ENCODE data around the gene AKAP6.

The AKAP6 gene

GRCh38 chr14:32681598-32681997 lies 352.5 kb downstream of the AKAP6 start:
- Histone ChIP-seq H3K4me1 (ENCODE audit: control insufficient read depth, insufficient read depth, low read length) (no peaks in the 10 kb centered on the region), H3K4me3 (ENCODE audit: low read depth, low read length) (no peak overlapping the region), H3K9ac (ENCODE audit: low read depth, low read length) (no peak overlapping the region), H3K36me3 (ENCODE audit: control insufficient read depth, insufficient read depth, low read length) (no peaks in the 10 kb centered on the region), H3K27me3 (ENCODE audit: control insufficient read depth, insufficient read depth, low read length) (no peaks in the 10 kb centered on the region), H3K9me3 (ENCODE audit: control insufficient read depth, insufficient read depth, low read length) (no peaks in the 10 kb centered on the region)

- no peak overlapping the region for H3K9ac ChIP-seq (ENCODE audit: low read depth, low read length)
- no peaks in the 10 kb centered on the region for H3K27me3 ChIP-seq (ENCODE audit: control insufficient read depth, insufficient read depth, low read length)
- H3K4me3 ChIP-seq (ENCODE audit: low read depth, low read length): no peak overlapping the region
- no peaks in the 10 kb centered on the region for H3K36me3 ChIP-seq (ENCODE audit: control insufficient read depth, insufficient read depth, low read length)
- no peaks in the 10 kb centered on the region for H3K9me3 ChIP-seq (ENCODE audit: control insufficient read depth, insufficient read depth, low read length)
- no peaks in the 10 kb centered on the region for H3K4me1 ChIP-seq (ENCODE audit: control insufficient read depth, insufficient read depth, low read length)
These were observed 353.1 kb downstream of the AKAP6 start for GRCh38 chr14:32682214-32682613.

- H3K27me3 ChIP-seq (ENCODE audit: control insufficient read depth, insufficient read depth, low read length): no peaks in the 10 kb centered on the region
- no peak overlapping the region for H3K4me3 ChIP-seq (ENCODE audit: low read depth, low read length)
- no peaks in the 10 kb centered on the region for H3K36me3 ChIP-seq (ENCODE audit: control insufficient read depth, insufficient read depth, low read length)
- no peak overlapping the region for H3K9ac ChIP-seq (ENCODE audit: low read depth, low read length)
- H3K4me1 ChIP-seq (ENCODE audit: control insufficient read depth, insufficient read depth, low read length): no peaks in the 10 kb centered on the region
- H3K9me3 ChIP-seq (ENCODE audit: control insufficient read depth, insufficient read depth, low read length): no peaks in the 10 kb centered on the region
These were observed 354.6 kb downstream of the AKAP6 start for GRCh38 chr14:32683679-32684078.

GRCh38 chr14:32688941-32689340 lies 359.8 kb downstream of the AKAP6 start:
- no peaks in the 10 kb centered on the region for H3K4me1 ChIP-seq (ENCODE audit: control insufficient read depth, insufficient read depth, low read length)
- no peak overlapping the region for H3K4me3 ChIP-seq (ENCODE audit: low read depth, low read length)
- no peaks in the 10 kb centered on the region for H3K27me3 ChIP-seq (ENCODE audit: control insufficient read depth, insufficient read depth, low read length)
- H3K9me3 ChIP-seq (ENCODE audit: control insufficient read depth, insufficient read depth, low read length): no peaks in the 10 kb centered on the region
- H3K9ac ChIP-seq (ENCODE audit: low read depth, low read length): no peak overlapping the region
- H3K36me3 ChIP-seq (ENCODE audit: control insufficient read depth, insufficient read depth, low read length): no peaks in the 10 kb centered on the region

- H3K36me3 ChIP-seq (ENCODE audit: control insufficient read depth, insufficient read depth, low read length): no peaks in the 10 kb centered on the region
- H3K9me3 ChIP-seq (ENCODE audit: control insufficient read depth, insufficient read depth, low read length): no peaks in the 10 kb centered on the region
- H3K27me3 ChIP-seq (ENCODE audit: control insufficient read depth, insufficient read depth, low read length): no peaks in the 10 kb centered on the region
- no peak overlapping the region for H3K9ac ChIP-seq (ENCODE audit: low read depth, low read length)
- H3K4me1 ChIP-seq (ENCODE audit: control insufficient read depth, insufficient read depth, low read length): no peaks in the 10 kb centered on the region
- H3K4me3 ChIP-seq (ENCODE audit: low read depth, low read length): no peak overlapping the region
These were observed 363.3 kb downstream of the AKAP6 start for GRCh38 chr14:32692441-32692840.

GRCh38 chr14:32693114-32693513 lies 364.0 kb downstream of the AKAP6 start:
- H3K4me3 ChIP-seq (ENCODE audit: low read depth, low read length): no peak overlapping the region
- H3K36me3 ChIP-seq (ENCODE audit: control insufficient read depth, insufficient read depth, low read length): no peaks in the 10 kb centered on the region
- no peaks in the 10 kb centered on the region for H3K27me3 ChIP-seq (ENCODE audit: control insufficient read depth, insufficient read depth, low read length)
- H3K9ac ChIP-seq (ENCODE audit: low read depth, low read length): no peak overlapping the region
- H3K4me1 ChIP-seq (ENCODE audit: control insufficient read depth, insufficient read depth, low read length): no peaks in the 10 kb centered on the region
- no peaks in the 10 kb centered on the region for H3K9me3 ChIP-seq (ENCODE audit: control insufficient read depth, insufficient read depth, low read length)

- Histone ChIP-seq H3K4me3 (ENCODE audit: low read depth, low read length) (no peak overlapping the region), H3K9ac (ENCODE audit: low read depth, low read length) (no peak overlapping the region), H3K27me3 (ENCODE audit: control insufficient read depth, insufficient read depth, low read length) (no peaks in the 10 kb centered on the region), H3K9me3 (ENCODE audit: control insufficient read depth, insufficient read depth, low read length) (no peaks in the 10 kb centered on the region), H3K4me1 (ENCODE audit: control insufficient read depth, insufficient read depth, low read length) (no peaks in the 10 kb centered on the region), H3K36me3 (ENCODE audit: control insufficient read depth, insufficient read depth, low read length) (no peaks in the 10 kb centered on the region)
These were observed 365.8 kb downstream of the AKAP6 start for GRCh38 chr14:32694795-32695449.

- Histone ChIP-seq H3K9me3 (ENCODE audit: control insufficient read depth, insufficient read depth, low read length) (no peaks in the 10 kb centered on the region), H3K9ac (ENCODE audit: low read depth, low read length) (no peak overlapping the region), H3K4me1 (ENCODE audit: control insufficient read depth, insufficient read depth, low read length) (no peaks in the 10 kb centered on the region), H3K4me3 (ENCODE audit: low read depth, low read length) (no peak overlapping the region), H3K36me3 (ENCODE audit: control insufficient read depth, insufficient read depth, low read length) (no peaks in the 10 kb centered on the region), H3K27me3 (ENCODE audit: control insufficient read depth, insufficient read depth, low read length) (no peaks in the 10 kb centered on the region)
These were observed 367.4 kb downstream of the AKAP6 start for GRCh38 chr14:32696325-32697091.

GRCh38 chr14:32697114-32697513 lies 368.0 kb downstream of the AKAP6 start:
- H3K9me3 ChIP-seq (ENCODE audit: control insufficient read depth, insufficient read depth, low read length): no peaks in the 10 kb centered on the region
- H3K4me3 ChIP-seq (ENCODE audit: low read depth, low read length): no peak overlapping the region
- H3K36me3 ChIP-seq (ENCODE audit: control insufficient read depth, insufficient read depth, low read length): no peaks in the 10 kb centered on the region

GRCh38 chr14:32697704-32698103 lies 368.6 kb downstream of the AKAP6 start:
- no peaks in the 10 kb centered on the region for H3K9me3 ChIP-seq (ENCODE audit: control insufficient read depth, insufficient read depth, low read length)
- no peak overlapping the region for H3K9ac ChIP-seq (ENCODE audit: low read depth, low read length)
- no peaks in the 10 kb centered on the region for H3K36me3 ChIP-seq (ENCODE audit: control insufficient read depth, insufficient read depth, low read length)
- no peaks in the 10 kb centered on the region for H3K4me1 ChIP-seq (ENCODE audit: control insufficient read depth, insufficient read depth, low read length)
- H3K27me3 ChIP-seq (ENCODE audit: control insufficient read depth, insufficient read depth, low read length): no peaks in the 10 kb centered on the region
- H3K4me3 ChIP-seq (ENCODE audit: low read depth, low read length): no peak overlapping the region

More at GRCh38 chr14:32697114-32697513, 368.0 kb downstream of the AKAP6 start:
- H3K4me1 ChIP-seq (ENCODE audit: control insufficient read depth, insufficient read depth, low read length): no peaks in the 10 kb centered on the region
- H3K27me3 ChIP-seq (ENCODE audit: control insufficient read depth, insufficient read depth, low read length): no peaks in the 10 kb centered on the region
- no peak overlapping the region for H3K9ac ChIP-seq (ENCODE audit: low read depth, low read length)

- H3K9ac ChIP-seq (ENCODE audit: low read depth, low read length): no peak overlapping the region
- H3K9me3 ChIP-seq (ENCODE audit: control insufficient read depth, insufficient read depth, low read length): no peaks in the 10 kb centered on the region
- H3K4me3 ChIP-seq (ENCODE audit: low read depth, low read length): no peak overlapping the region
- H3K27me3 ChIP-seq (ENCODE audit: control insufficient read depth, insufficient read depth, low read length): no peaks in the 10 kb centered on the region
- no peaks in the 10 kb centered on the region for H3K36me3 ChIP-seq (ENCODE audit: control insufficient read depth, insufficient read depth, low read length)
- no peaks in the 10 kb centered on the region for H3K4me1 ChIP-seq (ENCODE audit: control insufficient read depth, insufficient read depth, low read length)
These were observed 369.7 kb downstream of the AKAP6 start for GRCh38 chr14:32698831-32699230.

- no peaks in the 10 kb centered on the region for H3K4me1 ChIP-seq (ENCODE audit: control insufficient read depth, insufficient read depth, low read length)
- H3K9ac ChIP-seq (ENCODE audit: low read depth, low read length): no peak overlapping the region
- H3K9me3 ChIP-seq (ENCODE audit: control insufficient read depth, insufficient read depth, low read length): no peaks in the 10 kb centered on the region
- no peaks in the 10 kb centered on the region for H3K36me3 ChIP-seq (ENCODE audit: control insufficient read depth, insufficient read depth, low read length)
- no peaks in the 10 kb centered on the region for H3K27me3 ChIP-seq (ENCODE audit: control insufficient read depth, insufficient read depth, low read length)
- no peak overlapping the region for H3K4me3 ChIP-seq (ENCODE audit: low read depth, low read length)
These were observed 372.4 kb downstream of the AKAP6 start for GRCh38 chr14:32701475-32701874.

Data from iPS-15b (cell line).